ENCODE data around the gene CSRP2. TPM values are rescaled to one million over a fixed set of nuclear protein-coding genes. Genes with fewer than 3 reads are reported as not detected.

CSRP2 gene
- polyA plus RNA-seq, 1 donor from 2014 or later: 67.2 TPM

DNA sequence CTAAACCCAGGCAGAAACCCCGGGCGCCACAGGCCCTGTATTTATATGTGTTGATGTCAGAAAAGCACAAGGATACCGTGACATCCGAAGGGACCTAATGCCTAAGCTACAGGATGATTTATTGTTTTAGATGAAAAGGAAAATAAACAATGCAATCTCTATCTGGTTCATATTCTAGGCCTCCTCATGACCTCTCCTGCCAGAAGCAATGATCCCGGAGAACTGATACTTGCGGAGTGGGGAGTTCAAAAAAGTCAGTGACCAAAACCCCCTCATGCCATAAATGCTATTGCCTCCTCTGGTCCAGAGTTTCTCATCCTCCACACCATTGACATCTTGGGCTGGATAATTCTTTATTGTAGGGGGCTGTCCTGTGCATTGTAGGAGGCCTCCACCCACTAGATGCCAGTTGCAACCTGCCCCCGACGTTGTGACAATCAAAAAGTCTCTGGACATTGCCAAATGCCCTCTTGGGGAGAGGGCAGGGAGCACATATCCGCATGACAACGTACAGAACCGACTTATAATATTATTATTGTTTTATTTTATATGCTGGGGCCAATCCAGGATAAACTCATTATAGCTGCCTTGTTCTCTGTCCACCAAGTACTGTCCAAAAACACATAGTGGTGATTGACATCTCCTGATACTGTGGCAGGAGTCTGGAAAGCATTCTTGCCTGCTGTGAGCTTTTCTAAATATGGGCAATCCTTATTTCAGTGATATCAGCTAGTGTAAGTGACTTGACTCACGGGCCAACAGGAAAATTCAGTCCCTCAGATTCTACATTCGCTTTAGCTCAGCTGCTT lies 1.1 kb upstream of the CSRP2 start:
- Histone ChIP-seq H3K9ac (ENCODE audit: low read length) (peak overlapping the region; percentile 72), H3K9me2 (ENCODE audit: insufficient read depth, low read length) (no peaks in the 10 kb centered on the region), H3F3A (ENCODE audit: insufficient read depth, low read length, poor library complexity, severe bottlenecking) (no peaks in the 10 kb centered on the region), H2AFZ (ENCODE audit: low read depth, low read length) (no peak overlapping the region), H3K36me3 (ENCODE audit: insufficient read depth, low read length) (no peaks in the 10 kb centered on the region), H3K4me2 (ENCODE audit: low read length) (no peak overlapping the region), H3K4me3 (ENCODE audit: low read length) (peak overlapping the region; percentile 85), H3K27ac (ENCODE audit: low read length) (no peak overlapping the region), H3K9me3 (ENCODE audit: low read length) (no peaks in the 10 kb centered on the region), H3K27me3 (ENCODE audit: insufficient read depth, low read depth, low read length) (no peaks in the 10 kb centered on the region), H4K20me1 (ENCODE audit: insufficient read depth) (no peaks in the 10 kb centered on the region), H3K79me2 (replicated peaks; ENCODE audit: insufficient read depth, low read length) (peaks cover 28% of the 10 kb centered on the region)
- TF ChIP-seq POLR2AphosphoS5 (IDR thresholded peaks at IDR 0.05) (no peak), EP300 (conservative IDR thresholded peaks at IDR 0.05; ENCODE audit: poor library complexity, severe bottlenecking) (no peak), EZH2 (IDR thresholded peaks at IDR 0.05; ENCODE audit: borderline replicate concordance, insufficient read depth, low read length, poor library complexity, severe bottlenecking) (no peak), SMC3 (conservative IDR thresholded peaks at IDR 0.05; ENCODE audit: poor library complexity) (no peak), MXI1 (conservative IDR thresholded peaks at IDR 0.05; ENCODE audit: poor library complexity, severe bottlenecking) (no peak), TAF1 (IDR thresholded peaks at IDR 0.05; ENCODE audit: low read depth) (no peak), RAD21 (conservative IDR thresholded peaks at IDR 0.05) (no peak)
- TF ChIP-seq, protein P1, sequence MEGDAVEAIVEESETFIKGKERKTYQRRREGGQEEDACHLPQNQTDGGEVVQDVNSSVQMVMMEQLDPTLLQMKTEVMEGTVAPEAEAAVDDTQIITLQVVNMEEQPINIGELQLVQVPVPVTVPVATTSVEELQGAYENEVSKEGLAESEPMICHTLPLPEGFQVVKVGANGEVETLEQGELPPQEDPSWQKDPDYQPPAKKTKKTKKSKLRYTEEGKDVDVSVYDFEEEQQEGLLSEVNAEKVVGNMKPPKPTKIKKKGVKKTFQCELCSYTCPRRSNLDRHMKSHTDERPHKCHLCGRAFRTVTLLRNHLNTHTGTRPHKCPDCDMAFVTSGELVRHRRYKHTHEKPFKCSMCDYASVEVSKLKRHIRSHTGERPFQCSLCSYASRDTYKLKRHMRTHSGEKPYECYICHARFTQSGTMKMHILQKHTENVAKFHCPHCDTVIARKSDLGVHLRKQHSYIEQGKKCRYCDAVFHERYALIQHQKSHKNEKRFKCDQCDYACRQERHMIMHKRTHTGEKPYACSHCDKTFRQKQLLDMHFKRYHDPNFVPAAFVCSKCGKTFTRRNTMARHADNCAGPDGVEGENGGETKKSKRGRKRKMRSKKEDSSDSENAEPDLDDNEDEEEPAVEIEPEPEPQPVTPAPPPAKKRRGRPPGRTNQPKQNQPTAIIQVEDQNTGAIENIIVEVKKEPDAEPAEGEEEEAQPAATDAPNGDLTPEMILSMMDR (IDR thresholded peaks at IDR 0.05; ENCODE audit: poor library complexity, severe bottlenecking): no peak
- TF ChIP-seq, protein P2, sequence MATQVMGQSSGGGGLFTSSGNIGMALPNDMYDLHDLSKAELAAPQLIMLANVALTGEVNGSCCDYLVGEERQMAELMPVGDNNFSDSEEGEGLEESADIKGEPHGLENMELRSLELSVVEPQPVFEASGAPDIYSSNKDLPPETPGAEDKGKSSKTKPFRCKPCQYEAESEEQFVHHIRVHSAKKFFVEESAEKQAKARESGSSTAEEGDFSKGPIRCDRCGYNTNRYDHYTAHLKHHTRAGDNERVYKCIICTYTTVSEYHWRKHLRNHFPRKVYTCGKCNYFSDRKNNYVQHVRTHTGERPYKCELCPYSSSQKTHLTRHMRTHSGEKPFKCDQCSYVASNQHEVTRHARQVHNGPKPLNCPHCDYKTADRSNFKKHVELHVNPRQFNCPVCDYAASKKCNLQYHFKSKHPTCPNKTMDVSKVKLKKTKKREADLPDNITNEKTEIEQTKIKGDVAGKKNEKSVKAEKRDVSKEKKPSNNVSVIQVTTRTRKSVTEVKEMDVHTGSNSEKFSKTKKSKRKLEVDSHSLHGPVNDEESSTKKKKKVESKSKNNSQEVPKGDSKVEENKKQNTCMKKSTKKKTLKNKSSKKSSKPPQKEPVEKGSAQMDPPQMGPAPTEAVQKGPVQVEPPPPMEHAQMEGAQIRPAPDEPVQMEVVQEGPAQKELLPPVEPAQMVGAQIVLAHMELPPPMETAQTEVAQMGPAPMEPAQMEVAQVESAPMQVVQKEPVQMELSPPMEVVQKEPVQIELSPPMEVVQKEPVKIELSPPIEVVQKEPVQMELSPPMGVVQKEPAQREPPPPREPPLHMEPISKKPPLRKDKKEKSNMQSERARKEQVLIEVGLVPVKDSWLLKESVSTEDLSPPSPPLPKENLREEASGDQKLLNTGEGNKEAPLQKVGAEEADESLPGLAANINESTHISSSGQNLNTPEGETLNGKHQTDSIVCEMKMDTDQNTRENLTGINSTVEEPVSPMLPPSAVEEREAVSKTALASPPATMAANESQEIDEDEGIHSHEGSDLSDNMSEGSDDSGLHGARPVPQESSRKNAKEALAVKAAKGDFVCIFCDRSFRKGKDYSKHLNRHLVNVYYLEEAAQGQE (IDR thresholded peaks at IDR 0.05; ENCODE audit: borderline replicate concordance): no peak

DNA sequence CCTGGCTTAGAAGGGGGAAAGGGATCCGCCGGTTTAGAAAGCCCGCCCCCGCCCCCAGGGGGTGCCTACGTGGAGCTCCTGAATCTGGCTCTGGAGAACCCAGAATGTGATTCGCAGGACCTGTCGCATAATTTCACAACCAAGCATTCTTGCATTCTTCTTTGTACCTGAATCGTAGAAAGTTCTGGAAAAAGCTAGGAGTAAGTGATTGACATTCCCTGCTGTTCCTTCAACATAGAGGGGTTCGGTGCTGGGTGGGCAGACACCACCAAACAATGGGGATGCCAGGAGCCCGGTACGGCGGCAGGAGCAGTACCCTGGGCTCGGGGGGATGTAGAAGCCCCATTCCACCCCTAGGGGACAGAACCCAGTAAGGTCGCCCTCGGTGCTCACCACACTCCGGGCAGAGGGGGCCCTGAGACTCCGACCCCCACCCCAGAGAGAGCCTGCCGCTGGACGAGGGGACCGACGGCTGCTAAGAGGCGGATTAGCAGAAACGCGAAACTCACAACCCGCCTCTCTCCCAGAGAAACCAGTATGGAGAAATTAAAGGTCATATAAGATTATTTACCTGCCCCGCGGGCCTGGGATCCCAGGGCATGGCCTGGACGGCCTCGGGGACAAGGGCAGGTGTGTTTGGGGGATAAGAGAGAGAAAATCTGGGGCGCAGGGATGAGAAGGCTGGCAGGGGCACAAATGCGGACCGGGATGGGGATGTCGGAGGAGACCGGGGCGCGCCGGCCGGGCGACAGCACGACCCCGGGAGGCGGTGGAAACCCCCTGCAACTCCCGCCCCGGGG lies 520 bp downstream of the CSRP2 start:
- Histone ChIP-seq H2AFZ (ENCODE audit: low read depth, low read length) (peak overlapping the region; percentile 83), H3F3A (ENCODE audit: insufficient read depth, low read length, poor library complexity, severe bottlenecking) (no peaks in the 10 kb centered on the region), H3K4me2 (ENCODE audit: low read length) (peak overlapping the region; percentile 57), H3K9me3 (ENCODE audit: low read length) (no peaks in the 10 kb centered on the region), H3K79me2 (replicated peaks; ENCODE audit: insufficient read depth, low read length) (peaks cover 41% of the 10 kb centered on the region), H3K36me3 (ENCODE audit: insufficient read depth, low read length) (no peaks in the 10 kb centered on the region), H3K9ac (ENCODE audit: low read length) (peak overlapping the region; percentile 72), H3K27ac (ENCODE audit: low read length) (peak overlapping the region; percentile 21), H3K27me3 (ENCODE audit: insufficient read depth, low read depth, low read length) (no peaks in the 10 kb centered on the region), H3K4me3 (ENCODE audit: low read length) (peak overlapping the region; percentile 85), H4K20me1 (ENCODE audit: insufficient read depth) (no peaks in the 10 kb centered on the region), H3K9me2 (ENCODE audit: insufficient read depth, low read length) (no peaks in the 10 kb centered on the region)
- TF ChIP-seq SMC3 (conservative IDR thresholded peaks at IDR 0.05; ENCODE audit: poor library complexity) (no peak), EZH2 (IDR thresholded peaks at IDR 0.05; ENCODE audit: borderline replicate concordance, insufficient read depth, low read length, poor library complexity, severe bottlenecking) (no peak), TAF1 (IDR thresholded peaks at IDR 0.05; ENCODE audit: low read depth) (no peak), POLR2AphosphoS5 (IDR thresholded peaks at IDR 0.05) (no peak), EP300 (conservative IDR thresholded peaks at IDR 0.05; ENCODE audit: poor library complexity, severe bottlenecking) (no peak), MXI1 (conservative IDR thresholded peaks at IDR 0.05; ENCODE audit: poor library complexity, severe bottlenecking) (no peak), RAD21 (conservative IDR thresholded peaks at IDR 0.05) (peak; percentile 12)
- TF ChIP-seq, protein P2 (IDR thresholded peaks at IDR 0.05; ENCODE audit: borderline replicate concordance): peak; percentile 1
- TF ChIP-seq, protein P1 (IDR thresholded peaks at IDR 0.05; ENCODE audit: poor library complexity, severe bottlenecking): peak; percentile 59
